Loucy (cell line): Measurements from ENCODE around the gene ZFR2.

Experiments
- CTCF ChIP-seq: fragments of 200-600 bp; sonication (generic); conservative IDR thresholded peaks from 2 replicates; pipeline ENCODE4 v1.5.1; 2014; ENCODE audit warnings: mild to moderate bottlenecking, antibody characterized with exemption, low read length
- EZH2phosphoT487 ChIP-seq: fragments of 200-600 bp; IDR thresholded peaks from 2 replicates; pipeline ENCODE4 v1.6.1; 2018; ENCODE audit warnings: antibody characterized with exemption, mild to moderate bottlenecking, moderate library complexity, borderline replicate concordance

GRCh38 chr19:3792114-3792513 lies 76.7 kb downstream of the ZFR2 start:
- TF ChIP-seq CTCF (no peak), EZH2phosphoT487 (no peak)
